ENCODE results near the gene ABI3.

ABI3 gene

DNA sequence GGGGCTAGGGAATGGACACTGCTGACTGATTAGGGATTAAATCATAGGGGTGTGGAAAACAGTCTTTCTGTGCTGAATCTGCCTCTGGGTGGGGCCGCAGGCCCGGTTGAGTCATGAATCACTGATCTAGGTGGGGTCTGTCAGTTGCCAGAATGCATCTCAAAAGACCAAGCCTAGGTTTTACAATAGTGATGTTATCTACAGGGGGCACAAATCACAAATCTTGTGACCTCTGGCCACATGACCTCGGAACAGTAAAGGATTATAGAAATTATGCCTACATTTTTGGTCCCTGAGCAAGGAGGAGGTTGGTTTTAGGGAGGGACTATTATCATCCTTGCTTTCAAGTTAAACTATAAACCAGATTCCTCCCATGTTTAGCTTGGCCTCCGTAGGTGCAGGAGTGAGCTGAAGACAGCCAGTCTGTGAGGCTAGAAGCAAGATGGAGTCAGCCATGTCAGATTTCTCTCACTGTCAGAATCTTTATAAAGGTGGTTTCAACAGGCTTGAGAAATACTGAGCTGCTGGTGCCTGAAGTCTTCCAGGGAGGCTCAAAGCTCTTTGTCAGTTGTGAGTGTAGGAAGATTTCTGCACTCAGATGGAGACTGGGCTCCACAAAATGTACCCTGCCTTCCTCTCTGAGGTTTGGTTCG is 13.0 kb upstream of the ABI3 start:
- DNase-seq: no peak

- DNase-seq: no peak
These were observed 12.3 kb upstream of the ABI3 start for GRCh38 chr17:49198211-49198610.

GRCh38 chr17:49200423-49201083 is 10.0 kb upstream of the ABI3 start:
- DNase-seq: no peak

DNA sequence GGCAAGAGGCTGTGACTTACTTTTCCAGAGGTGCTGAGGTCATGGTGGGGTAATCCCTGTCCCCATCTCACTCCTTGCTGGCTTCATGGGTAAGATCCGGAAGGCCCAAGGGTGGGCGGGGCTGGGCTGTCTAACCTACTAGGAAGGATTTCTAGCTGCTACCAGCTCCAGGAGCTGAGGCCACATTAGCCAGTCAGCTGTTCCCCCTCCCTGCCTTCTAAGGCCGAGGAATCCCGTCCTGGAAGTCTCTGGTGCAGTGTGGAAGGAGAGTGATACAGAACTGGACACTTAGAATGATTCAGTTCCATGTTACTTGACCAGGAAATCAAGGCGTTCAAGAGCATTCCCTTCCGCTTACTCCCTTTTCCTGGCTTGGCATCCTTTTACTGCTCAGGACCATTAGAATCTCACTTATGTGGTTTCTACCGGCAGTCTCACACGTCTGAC is 9.0 kb upstream of the ABI3 start:
- no peak for DNase-seq

DNA sequence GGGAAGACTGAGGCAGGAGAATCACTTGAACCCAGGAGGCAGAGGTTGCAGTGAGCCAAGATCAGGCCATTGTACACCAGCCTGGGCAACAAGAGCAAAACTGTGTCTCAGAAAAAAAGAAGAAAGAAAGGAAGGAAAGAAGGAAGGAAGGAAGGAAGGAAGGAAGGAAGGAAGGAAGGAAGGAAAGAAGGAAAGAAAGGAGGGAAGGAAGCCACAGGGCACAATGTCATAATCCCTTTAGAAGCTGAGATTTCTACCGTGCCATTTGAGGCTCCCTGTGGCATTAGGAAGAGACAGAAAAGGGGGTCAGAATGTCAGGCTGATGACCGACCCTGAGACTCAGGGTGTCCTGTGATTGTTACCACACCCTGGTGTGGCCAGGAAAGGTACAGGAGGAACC is 6.7 kb upstream of the ABI3 start:
- no peak for DNase-seq

DNA sequence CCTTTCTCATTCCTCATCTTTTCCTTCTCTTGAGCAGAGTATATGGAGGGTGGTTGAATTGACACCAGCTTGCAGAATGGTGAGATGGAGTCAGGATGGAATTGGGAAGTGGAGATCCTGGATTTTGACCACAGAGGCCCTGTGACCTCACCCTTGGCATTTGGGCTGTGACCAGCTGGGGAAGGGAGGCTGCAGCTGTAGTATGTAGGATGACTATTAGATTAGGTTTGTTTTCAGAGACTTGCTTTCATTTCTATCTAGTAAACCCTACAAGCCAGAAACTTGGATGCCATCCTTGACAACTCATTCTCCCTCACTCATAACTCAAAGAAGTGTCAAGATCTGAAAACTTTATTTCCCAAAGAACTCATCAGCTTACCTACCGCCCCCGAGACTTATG is 6.0 kb upstream of the ABI3 start:
- no peak for DNase-seq

GRCh38 chr17:49209061-49209571 is 1.4 kb upstream of the ABI3 start:
- DNase-seq: no peak

GRCh38 chr17:49213399-49213798 is 2.9 kb downstream of the ABI3 start:
- no peak for DNase-seq

GRCh38 chr17:49213847-49214246 is 3.3 kb downstream of the ABI3 start:
- no peak for DNase-seq

DNA sequence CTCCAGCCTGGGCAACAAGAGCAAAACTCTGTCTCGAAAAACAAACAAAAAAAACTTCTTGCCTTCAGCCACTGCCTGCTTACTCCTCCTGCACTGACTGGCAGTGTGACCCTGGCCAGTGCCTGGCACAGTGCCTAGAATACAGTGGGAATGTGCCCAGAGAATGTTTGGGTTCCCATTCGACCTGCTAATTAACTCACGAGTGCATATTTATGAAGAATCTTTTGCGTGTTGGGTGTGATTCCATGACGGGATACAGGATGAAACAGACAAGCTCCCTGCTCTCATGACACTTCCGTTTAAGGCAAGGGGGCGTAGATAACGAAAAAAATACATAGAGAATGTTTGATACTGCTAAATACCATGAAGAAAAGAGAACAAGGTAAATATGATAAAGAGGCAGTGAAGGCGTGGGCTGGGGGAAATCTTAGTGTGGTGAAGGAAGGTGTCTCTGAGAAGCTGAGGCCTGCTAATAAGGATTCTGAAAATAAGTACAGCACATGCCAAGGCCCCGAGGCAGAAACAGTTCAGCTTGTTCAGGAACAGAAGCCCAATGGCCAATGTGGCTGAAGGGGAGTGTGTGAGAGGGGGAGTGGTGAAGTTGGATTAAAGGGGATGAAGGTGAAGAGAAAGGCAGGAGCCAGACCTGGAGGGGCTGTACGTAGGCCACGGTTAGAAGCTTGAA is 4.3 kb downstream of the ABI3 start:
- peak in 5 of 51 donors; percentile 5 to 30 (median 8) for DNase-seq

GRCh38 chr17:49216482-49216881 is 6.0 kb downstream of the ABI3 start:
- no peak for DNase-seq

DNA sequence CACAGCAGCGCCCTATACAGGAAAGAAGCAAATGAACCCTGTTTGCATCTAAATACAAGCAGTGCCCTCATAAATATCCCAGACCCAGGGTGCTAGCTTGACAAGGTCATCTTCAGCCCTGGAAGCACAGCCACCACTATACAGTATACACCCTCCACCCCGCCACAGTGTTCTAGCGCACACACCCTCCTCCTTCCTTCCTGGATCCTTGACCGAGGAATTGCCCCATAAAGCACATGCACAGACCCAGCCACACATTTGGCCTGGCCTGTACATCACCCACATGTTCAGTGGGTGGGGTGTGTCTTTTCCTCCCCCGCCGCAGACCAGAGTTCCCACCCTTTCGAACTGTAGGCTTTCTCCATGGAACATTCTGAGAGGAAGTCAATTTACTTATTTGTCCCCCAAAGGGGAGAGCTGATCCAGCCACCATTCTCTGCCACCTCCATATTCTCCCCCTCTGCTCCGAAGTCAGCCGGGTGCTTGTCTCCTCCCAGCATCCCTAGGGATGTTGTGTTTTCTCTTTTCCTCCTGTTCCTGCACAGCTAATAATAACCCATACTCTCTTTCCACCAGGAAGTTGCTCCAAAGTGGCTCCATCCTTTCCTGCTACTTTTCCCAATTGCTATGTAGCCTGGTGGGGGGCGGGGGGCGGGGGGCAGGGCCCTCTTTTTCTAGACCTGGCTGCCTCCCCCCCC is 6.6 kb downstream of the ABI3 start:
- peak in 12 of 51 donors; percentile 6 to 37 (median 16) for DNase-seq

DNA sequence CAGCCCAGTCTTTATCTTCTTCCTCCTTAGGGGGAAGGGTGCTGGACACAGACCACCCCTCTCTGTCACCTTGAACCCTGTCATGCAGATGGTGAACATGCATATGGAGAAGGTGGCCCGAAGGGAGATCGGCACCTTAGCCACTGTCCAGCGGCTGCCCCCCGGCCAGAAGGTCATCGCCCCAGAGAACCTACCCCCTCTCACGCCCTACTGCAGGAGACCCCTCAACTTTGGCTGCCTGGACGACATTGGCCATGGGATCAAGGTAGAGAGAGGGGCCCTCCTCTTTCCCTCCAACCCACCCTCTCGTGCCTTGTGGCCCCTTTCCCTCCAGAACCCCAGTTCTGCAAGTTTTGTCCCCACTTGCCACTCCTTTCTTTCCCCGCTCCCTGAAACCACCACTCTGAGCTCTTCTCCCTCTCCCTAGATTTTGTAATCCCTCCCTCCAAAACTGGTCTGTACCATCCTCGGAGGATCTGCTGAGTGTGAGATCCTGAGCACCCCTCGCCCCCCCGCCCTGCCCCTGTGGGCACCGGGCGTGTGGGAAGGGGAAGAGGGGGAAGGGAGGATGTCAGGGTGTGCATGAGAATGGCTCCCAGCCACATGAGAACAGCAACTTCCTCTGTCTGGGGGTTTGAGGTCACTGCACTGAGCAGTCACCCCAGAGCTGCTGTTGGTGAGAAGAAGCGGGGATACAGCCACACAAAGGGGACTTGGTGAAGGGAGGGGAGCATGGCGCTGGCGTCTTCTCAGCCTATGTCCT is 7.3 kb downstream of the ABI3 start:
- peak in 21 of 51 donors; percentile 11 to 48 (median 23) for DNase-seq

GRCh38 chr17:49218941-49219913 is 8.7 kb downstream of the ABI3 start:
- peak in 11 of 51 donors; percentile 2 to 30 (median 11) for DNase-seq

DNA sequence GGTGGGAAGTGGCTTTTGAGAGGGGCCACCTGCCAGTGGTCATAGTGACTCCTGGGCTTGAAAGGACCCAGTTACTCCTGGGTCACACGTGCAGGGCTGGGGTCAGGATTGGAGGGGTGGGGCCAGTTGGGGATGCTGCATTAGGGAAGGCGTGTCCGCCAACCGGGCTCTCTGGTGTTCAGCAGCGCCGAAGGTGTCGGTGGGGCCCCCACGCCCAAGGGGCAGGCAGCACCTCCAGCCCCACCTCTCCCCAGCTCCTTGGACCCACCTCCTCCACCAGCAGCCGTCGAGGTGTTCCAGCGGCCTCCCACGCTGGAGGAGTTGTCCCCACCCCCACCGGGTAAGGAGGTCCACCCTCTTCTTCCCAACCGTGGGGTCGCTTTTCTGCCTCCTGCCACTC is 9.5 kb downstream of the ABI3 start:
- no peak for DNase-seq

DNA sequence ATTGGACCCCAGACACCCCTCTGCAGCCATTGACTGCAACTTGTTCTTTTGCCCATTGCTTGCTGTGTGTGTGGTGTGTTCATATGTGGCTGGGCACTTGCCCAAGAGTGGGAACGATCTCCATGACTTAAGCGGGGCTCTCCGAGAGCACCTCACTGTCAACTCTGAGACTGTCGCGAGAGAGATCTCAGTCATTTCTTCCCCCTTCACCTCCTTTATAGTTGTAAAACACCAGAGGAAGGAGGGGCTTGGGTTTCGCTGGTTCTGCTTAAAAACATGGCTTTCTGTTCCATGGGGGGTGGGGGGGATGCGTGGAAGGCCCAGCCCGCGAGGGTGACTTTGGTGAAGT is 12.6 kb downstream of the ABI3 start:
- DNase-seq: no peak

GRCh38 chr17:49223517-49224197 is 13.2 kb downstream of the ABI3 start:
- DNase-seq: peak in 22 of 51 donors; percentile 5 to 69 (median 32)

DNA sequence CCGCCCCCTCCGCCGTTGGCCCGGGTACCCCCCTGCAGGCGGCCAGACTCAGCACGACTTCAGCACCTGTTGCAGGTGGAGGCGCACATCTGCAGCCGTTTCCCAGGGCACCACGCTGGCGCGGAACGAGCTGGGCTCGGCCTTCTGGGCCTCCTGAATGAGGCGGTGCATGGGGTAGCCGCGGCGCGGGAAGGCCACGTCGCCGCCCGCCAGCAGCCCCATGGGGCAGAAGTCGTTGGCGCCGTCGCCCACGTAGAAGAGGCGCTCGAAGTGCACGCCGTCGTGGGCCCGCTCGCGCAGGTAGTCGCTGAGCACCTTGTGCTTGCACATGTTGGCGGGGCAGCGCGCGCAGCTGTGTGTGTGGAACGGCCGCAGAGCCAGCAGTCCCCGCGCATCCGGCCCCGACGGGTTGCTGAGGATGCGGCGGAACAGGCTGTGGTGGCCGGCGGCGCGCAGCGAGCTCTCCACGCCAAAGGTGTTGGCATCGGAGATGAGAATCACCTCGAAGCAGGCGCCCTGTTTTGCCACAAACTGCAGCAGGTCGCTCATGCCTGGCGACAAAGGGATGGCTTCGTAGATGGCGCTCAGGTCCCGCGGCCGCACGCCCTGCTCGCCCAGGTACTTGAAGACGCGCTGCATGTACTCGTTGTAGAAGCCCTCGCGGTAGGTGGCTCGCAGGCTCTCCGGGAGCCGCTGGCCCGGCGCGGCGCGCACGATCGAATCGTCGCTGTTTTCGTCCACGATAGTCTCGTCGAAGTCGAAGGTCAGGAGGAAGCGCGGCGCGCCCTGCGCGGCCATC is 13.9 kb downstream of the ABI3 start:
- DNase-seq: peak in 1 of 51 donors; percentile 7

DNA sequence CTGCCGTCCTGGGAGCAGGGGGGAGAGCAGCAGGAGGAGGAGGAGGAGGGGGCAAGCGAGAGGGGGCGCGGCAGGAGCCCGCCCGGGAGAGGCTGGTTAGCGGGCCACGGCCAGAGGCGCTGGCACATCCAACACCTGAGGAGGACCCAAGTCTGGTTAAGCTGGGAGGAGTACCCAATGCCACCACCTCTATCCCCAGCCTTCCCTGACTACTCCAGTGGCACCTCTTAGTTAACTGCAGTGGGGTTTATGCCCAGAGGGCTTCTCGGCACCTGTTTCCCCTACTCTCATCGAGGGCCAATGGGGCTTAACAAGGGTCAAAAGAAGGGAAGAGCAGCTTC is 14.5 kb downstream of the ABI3 start:
- no peak for DNase-seq

All from hypothalamus (tissue), 51 donors.